K562 (cell line): ENCODE data around the gene CXCL12.

ENCODE experiments used
- EP300 ChIP-seq: IDR thresholded peaks from 2 replicates; pipeline ENCODE4 v1.6.1; 2012; ENCODE audit warnings: low read length, improper control_type of control experiment
- NBN ChIP-seq: fragments of 450-650 bp; IDR thresholded peaks from 2 replicates; pipeline ENCODE4 v1.6.1; 2016; ENCODE audit warnings: low read depth, mild to moderate bottlenecking
- TAF7 ChIP-seq: fragments of 450-650 bp; IDR thresholded peaks from 2 replicates; pipeline ENCODE4 v1.6.1; 2016; ENCODE audit warnings: missing genetic modification characterization, missing compliant biosample characterization
- ZNF133 ChIP-seq: fragments of 250-450 bp; sonication (Bioruptor Pico); IDR thresholded peaks from 2 replicates; pipeline ENCODE4 v1.4.0; 2020; ENCODE audit warnings: mild to moderate bottlenecking
- ZNF830 ChIP-seq: fragments of 250-450 bp; sonication (Bioruptor Pico); IDR thresholded peaks from 2 replicates; pipeline ENCODE4 v1.5.0; 2021; ENCODE audit warnings: mild to moderate bottlenecking

GRCh38 chr10:44370731-44371248 lies 14.1 kb downstream of the CXCL12 start:
- no peak for TF ChIP-seq ZNF830 (CRISPR knock-in tag)
- no peak for TF ChIP-seq NBN
- TF ChIP-seq EP300, result no peak
- no peak for TF ChIP-seq TAF7 (tag)
- TF ChIP-seq ZNF133, result no peak
